Islet of Langerhans (tissue), 1 donor: ENCODE measurements around the gene VSTM2B.

ENCODE experiments used
- FAIRE-seq: peaks from one replicate; lab custom pipeline; 2011; peaks lifted over from hg19 to GRCh38; lab: Jason Lieb, UNC

VSTM2B gene

DNA sequence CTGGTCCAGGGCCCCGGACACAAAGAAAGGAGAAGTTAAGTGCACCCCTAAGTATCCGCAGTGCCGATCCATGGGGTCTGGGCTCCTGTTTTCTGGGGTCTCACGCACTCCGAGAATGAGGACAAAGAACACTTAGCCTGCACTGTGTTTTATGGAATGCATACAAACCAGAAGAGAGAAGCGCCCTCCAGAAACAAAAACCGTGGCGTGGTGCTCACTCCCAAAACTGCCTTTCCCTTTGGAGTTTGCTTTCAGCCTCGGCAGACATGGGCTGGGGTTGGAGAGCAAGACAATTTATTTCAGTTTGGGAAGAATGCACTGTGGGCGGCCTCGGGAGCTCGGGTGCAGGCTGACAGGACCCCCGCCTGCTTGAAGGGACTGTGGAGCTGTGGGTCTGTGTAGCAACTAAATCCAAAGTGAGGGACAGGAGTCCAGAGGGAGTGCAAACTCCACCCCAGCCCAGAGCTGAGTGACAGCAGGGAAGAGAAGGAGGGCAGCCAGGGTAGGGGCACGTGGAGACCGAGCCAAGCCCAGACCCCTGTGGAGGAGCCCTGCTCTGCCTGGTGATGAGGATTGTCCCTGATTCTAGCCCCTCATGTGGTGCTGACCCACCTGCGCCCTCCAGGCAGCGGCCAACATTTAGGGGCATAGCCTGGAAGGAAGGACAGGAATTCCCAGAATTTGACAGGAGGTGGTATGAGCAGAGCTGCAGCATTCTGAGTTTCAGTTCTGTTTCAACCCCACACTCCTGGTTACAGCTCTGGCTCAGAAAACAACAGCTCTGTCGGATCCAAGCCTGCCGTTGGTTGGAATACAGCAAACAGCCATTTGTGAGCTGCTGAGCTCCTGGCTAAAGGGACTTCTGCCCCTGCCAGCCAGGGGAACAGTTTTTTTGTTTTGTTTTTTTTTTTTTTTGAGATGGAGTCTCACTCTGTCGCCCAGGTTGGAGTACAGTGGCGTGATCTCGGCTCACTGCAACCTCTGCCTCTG is 42.5 kb downstream of the VSTM2B start:
- FAIRE-seq, result no peak

GRCh38 chr19:29569038-29569911 is 43.5 kb downstream of the VSTM2B start:
- FAIRE-seq, result no peak

- no peak for FAIRE-seq
Measured at GRCh38 chr19:29571181-29571580, 45.4 kb downstream of the VSTM2B start.

GRCh38 chr19:29573486-29573885 is 47.7 kb downstream of the VSTM2B start:
- FAIRE-seq, result no peak

DNA sequence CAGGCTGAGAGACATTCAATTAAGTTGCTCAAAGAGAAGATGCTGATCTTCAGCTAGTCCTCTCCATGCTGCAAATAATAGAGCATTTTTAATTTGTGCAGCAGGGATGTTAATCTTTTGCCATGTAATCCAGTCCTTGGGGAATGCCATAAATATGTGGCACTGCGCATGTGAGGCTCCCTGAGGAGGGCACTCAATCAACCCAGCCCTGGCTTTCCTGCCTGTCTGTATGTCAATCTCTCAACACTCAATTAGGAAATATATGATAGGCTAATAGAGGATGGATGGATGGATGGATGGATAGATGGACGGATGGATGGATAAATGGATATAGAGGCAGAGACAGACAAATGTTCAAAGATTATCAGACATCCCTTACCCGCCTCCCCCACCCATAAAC is 48.7 kb downstream of the VSTM2B start:
- FAIRE-seq, result no peak

DNA sequence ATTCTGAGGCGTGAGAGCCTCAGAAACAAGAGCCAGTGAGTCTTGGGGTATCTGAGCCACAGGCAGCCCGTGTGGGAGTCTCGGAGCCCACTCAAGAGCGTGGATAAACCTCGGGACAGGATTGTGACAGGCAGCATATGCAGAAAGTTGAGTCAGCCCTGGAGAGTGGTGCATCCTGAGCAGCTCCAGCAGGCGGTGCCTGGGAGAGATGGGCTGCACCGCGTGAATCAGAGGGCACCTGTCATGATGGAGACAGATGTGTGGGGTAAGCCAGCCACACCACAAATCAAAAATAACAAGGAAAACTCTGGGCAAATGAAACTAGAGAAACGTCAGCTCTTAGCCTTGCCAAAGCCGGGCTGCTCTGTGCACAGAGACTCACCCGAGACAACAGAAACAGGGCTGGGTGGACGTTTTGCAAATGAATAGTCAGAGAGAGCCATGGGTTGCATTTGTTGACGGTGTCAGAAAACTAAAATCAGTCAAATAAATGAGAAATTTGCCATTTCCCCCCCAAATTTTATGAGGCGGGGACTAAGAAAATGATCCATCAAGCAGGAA is 50.3 kb downstream of the VSTM2B start:
- no peak for FAIRE-seq

DNA sequence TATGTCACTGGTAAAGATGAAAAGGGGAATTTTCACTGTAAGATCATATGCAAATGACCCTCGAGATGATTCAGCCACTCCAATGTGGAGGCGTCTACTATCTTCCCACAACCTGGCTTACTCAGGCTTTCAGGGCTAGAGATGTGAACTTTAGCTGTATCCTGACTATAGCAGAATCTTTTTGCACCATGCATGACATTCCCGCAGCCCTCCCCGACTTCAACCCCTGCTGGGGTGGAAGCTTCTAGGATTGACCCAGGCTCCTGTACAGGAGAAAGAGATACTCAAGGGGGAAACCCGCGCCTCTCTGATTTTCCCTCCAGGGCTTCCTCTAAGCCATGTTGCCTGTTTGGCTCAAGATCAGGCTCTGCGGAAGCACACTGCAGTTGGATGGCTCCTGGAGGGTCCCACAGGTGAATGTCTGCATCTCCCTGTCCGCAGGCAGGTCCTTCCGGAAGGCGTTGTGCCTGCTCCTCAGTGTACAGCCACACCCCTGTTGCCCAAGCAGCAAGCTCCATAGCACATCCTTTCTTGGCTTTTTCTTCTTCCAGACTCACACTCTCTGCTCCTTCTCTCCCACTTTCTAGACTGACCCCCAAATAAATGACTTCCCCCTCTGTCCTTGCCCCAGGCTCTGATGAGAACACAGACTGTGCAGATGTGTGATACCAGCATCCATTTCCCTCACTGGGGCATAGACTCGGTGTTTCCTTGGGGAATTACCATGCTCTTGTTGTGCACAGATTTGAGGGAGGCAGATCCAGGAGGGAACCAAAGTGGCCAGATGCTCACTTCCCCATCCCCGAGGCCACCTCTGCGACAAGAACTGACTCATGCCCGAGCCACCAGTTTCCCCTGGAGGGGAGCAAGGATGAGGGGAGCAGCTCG is 51.2 kb downstream of the VSTM2B start:
- FAIRE-seq, result no peak

DNA sequence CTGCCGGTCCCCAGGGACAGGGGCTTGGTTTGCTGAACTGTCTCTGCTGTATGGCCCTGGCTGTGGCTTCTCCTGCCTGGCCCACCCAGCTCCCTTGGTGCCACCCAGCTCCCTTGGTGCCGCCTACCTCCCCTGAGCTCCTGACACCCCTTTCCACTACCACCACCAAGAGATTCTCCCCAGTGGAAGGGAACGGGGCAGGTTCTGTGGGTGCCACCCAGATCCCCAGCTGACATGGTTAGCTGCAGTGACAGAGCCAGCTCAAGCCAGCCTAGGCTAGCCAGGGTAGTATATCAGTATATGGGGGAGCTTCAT is 51.8 kb downstream of the VSTM2B start:
- no peak for FAIRE-seq

DNA sequence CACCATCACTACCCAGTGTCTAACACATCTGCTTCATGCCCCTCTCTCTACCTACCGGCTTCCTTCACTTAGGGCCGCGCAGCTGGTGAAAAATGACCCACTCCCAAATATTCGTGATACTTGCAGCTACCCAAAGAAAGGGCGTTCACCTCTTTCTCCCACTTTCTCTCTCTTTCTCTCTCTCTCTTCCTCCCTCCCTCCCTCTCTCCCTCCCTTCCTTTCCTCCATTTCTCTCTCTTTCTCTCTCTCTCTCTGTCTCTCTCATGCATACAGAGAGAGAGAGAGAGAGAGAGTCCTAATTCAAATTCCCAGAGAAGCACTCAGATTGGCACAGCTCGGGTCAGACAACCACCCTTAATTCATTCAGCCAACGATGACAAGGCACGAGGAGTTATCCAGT is 52.6 kb downstream of the VSTM2B start:
- FAIRE-seq, result no peak

DNA sequence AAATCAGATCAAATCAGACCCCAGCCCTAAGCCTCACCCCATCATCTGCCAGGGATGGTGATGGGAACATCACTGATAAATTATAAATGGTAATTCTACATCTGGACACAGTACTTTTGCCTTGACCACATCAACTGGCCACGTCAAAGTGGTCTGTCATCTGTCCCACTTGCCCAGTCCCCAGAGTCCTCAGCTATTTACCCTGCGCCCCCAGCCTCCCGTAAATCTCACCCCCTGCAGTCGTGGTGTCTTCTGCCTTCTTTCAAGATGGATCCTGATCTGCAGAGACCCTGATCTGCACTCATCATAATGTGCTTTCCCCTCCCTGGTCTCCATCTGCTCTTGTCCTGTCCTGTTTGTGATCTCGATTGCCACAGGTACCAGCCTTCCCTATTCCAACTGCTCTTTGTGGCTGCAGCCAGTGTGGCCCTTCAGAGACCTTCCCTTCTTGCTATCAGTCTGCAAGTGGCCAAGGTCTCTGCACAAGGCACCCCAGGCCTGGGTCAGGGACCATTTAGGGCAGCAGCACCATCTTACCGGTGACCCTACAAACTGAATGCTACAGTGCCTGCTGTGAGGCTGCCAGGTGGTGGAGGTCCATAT is 53.6 kb downstream of the VSTM2B start:
- FAIRE-seq, result no peak

DNA sequence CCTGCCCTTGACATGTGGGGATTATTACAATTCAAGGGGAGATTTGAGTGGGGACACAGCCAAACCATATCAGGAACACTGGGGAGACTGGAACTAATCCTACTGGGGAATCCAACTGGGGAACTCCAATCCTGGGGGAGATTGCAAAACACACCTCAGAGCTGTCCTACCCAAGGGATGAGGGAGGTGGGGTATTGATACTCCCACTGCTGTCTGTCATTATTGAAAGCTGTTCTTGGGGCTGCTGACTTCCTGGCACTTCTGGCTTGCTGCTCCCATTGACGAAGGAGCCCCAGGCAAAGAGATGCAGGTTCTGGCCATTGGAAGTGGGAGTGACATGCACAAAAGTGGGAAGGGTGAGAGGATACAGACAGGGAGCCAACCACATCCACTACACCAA is 55.6 kb downstream of the VSTM2B start:
- FAIRE-seq, result no peak

DNA sequence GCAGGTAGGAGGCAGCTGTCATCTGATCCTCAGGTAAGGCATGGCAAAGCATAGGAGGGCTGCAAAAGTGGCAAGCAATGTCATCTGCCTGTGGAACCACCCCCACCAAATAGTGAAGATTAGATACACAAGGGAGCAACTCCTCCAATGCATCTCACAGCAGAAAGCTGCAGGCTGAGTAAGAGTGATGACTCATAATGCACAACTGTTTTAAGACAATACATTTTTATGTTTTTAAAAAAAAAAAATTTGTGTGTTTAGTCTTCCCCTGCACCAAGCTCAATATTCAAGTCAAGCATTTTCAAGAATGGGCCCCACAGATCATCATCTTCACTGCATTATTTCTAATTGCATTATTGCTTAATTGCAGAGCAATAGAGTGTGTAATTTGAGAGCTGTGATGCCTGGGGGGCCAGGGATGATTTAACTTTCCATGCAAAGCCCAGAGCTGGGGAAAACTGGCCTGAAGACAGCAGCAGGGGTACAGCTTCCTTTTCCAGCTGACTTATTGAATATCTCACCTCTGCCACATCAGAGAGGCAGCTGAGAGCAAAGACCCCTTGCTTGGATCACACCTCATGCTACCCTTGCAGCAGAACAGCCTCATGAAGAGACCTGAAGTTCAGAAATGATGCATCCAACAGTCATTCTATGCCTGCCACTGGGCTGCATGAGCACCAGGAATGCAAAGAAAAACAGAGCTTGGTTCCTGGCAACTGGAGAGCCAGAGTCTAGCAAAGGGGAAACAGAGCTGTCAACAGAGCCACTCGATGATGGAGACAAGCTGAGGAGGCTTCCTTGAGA is 57.6 kb downstream of the VSTM2B start:
- FAIRE-seq, result no peak

DNA sequence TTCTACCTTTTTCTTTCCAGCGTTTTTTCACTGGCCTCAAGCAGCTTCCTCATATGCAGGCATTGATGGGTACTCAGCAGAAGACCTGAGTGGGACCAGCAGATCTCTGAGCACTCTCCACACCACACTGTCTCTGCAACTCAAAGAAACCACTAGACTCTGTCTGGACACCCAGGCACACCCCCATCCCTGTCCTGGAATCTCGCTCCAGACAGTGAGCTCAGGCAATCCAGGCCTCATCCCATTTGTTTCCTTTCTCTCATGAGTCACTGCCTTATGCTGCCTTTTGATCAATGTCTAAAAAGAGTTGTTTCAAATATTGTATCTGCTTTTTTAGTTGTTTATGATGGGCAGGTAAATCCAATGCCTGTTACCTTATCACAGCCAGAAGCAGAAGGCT is 60.6 kb downstream of the VSTM2B start:
- no peak for FAIRE-seq

DNA sequence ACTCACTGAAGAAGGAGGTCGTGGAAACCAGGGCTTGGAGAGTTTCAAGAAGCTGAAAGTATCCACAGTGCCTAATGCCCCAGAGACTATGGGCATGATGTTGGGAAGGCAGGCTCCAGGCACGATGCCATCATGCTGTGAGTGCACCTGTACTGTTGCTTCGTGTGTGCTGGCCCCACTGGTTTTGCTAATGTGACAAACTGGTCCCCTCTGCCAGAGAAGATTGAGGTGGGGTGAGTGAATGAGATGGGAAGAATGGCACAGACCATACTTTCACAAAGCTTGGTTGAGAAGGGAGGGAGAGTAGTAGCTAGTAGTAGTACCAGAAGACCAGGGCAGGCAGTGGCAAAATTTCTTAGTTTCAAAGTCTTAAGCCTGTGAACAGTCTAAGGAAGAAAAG is 61.3 kb downstream of the VSTM2B start:
- FAIRE-seq, result no peak

DNA sequence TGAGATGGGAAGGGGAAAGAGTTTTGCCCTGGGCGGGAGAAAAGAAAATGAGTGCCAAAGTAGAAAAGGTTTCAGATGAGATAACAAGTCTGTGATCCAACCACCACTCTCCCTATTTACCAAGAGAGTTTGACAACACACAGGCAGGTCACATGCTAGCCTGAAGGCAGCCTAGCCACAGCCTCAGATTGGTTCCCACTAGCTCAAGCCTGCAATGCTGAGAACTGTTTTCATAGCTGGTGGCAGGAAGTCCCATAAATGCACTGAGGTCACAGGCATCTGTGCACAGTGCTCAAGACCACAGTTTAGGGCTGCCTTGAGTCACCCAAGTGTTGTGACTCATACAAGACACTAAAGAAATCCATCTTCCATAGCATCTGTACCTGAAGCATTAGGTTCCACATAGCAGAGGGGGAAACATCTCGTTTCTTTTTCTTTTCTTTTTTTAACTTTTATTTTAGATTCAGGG is 61.8 kb downstream of the VSTM2B start:
- FAIRE-seq, result no peak

- no peak for FAIRE-seq
Measured at GRCh38 chr19:29588095-29588494, 62.3 kb downstream of the VSTM2B start.

DNA sequence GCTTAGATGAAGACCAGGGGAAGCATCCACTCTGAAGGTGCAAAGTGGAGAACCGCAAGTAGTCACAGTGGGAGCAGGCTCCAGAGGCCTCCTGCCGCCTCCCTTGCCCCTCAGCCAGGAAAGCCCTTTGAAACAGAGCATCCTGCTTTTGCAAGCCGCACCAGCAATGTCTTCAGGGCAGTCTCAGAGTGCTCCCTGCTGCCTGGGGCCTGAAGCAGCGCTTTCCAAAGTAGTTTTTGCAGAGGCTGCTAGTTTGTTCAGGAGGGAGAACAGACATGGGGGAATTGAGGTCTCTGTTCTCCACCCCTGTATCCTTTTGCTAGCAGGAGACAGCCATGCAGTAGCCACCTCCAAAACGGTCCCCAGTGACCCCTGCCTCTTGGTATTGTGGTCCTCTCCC is 64.5 kb downstream of the VSTM2B start:
- FAIRE-seq, result no peak

DNA sequence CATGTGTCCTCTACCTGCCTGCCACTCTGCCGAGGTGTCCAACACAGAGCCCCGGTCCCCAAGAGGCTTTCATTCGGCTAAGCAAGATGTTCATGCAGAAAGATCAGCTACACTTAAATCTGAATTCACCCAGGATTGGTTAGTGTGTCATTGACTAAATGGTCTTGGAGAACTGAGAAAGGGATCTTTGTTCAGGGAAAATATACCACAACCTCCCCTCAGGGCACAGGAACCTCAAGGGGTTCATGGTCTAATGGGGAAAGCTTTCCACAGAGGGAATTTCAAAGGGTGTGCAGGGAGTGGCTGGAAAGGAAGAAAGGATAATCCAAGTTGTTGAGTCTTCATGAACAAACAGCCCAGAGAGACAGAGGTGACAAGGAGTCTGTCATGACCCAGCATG is 65.9 kb downstream of the VSTM2B start:
- no peak for FAIRE-seq

- FAIRE-seq, result no peak
Measured at GRCh38 chr19:29593869-29594268, 68.1 kb downstream of the VSTM2B start.

DNA sequence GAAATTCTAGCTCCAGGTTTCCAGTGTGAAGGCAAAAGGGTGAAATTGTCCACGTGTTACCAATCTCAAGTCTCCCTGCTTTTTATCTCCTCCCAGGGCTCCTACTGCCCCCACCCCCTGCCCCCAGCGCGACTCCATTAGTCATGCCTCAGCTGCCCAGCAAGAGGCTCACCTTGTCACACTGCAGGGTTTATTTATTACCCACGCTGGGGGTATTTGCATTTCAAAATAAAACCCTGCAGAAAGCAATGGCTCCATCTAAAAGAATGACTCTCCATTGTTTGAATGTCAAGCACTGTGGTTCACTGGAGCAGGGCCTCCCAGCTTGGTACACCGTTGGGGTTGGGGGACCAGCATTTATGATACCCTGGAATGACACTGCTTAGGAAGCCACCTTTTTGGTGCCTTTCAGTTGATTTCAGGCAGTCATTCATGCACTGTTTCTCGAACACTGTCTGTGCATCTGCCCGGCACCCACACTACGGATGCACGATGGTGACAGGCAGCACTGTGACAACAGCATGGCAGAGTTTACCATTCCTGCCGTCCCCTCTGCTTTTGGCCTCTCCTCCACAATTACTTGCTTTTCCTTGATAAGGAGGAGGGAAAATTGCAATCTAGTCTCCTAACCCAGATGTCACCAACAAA is 70.4 kb downstream of the VSTM2B start:
- FAIRE-seq, result no peak
